Metanephros (tissue), 1 donor: ENCODE data around the gene KCNH1. TPM values are rescaled to one million over a fixed set of nuclear protein-coding genes. Genes with fewer than 3 reads are reported as not detected.

Experiments
- total RNA-seq: library from RNA; depleted of rRNA; stranded (reverse); fragments of >200 nt; gene quantifications from one replicate; pipeline ENCODE4 v1.2.3, GENCODE V29; 2014

KCNH1 gene, protein sequence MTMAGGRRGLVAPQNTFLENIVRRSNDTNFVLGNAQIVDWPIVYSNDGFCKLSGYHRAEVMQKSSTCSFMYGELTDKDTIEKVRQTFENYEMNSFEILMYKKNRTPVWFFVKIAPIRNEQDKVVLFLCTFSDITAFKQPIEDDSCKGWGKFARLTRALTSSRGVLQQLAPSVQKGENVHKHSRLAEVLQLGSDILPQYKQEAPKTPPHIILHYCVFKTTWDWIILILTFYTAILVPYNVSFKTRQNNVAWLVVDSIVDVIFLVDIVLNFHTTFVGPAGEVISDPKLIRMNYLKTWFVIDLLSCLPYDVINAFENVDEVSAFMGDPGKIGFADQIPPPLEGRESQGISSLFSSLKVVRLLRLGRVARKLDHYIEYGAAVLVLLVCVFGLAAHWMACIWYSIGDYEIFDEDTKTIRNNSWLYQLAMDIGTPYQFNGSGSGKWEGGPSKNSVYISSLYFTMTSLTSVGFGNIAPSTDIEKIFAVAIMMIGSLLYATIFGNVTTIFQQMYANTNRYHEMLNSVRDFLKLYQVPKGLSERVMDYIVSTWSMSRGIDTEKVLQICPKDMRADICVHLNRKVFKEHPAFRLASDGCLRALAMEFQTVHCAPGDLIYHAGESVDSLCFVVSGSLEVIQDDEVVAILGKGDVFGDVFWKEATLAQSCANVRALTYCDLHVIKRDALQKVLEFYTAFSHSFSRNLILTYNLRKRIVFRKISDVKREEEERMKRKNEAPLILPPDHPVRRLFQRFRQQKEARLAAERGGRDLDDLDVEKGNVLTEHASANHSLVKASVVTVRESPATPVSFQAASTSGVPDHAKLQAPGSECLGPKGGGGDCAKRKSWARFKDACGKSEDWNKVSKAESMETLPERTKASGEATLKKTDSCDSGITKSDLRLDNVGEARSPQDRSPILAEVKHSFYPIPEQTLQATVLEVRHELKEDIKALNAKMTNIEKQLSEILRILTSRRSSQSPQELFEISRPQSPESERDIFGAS
- total RNA-seq, result 0.47 TPM

DNA sequence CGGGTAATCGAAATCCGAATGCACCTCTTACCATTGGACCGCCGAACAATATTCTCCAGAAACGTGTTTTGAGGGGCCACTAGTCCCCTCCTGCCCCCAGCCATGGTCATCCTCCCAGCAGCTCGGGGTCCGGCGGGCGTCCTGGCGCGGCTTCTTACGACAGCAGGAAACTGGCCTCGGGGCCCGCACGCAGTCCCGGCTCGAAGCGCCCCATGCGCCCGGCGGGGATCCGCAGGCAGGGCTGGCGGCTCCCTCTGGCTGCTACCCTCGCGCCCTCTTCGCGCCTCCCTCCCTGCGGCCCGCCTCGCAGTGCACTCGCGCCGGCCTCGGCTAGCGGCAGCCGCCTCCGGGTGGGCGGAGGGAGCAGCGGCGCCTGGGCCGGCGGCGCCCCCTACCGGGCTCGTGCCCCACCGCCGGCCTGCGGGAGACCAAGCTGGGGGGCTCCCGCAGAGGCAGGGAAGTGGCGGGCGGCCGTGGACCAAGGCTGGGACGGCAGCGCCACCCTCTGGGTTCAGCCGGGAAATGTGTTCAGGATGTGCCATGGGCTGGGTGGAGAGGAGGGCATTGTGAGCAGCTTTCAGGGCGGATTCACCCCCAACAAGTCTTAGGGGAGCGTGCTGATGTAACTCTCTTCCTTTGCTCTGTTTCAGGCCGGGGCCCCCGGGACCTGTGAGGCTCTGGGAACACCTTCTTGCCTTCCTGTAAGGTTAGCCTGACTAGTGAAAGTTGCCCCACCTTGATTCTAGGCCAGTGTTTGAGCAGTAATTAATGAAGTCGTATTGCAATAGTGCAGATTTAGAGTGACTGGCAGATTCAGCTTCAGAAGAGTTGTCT, at the start of gene KCNH1:
Gene KCNH1 (minus strand): TSS at position 313 of the 834 bp plus-strand sequence. CDS start 203 bp downstream, at position 110.

Other genes starting within 250 kb of the KCNH1 start
- gene RCOR3, start 125.2 kb upstream of the KCNH1 start, total RNA-seq, result 57.8 TPM
- 21.2 TPM for gene TRAF5, start 192.7 kb upstream of the KCNH1 start, total RNA-seq